H9 (cell line): ENCODE results near the gene WDR48. TPM values are rescaled to one million over a fixed set of nuclear protein-coding genes. Genes with fewer than 3 reads are reported as not detected.

ENCODE experiments used
- DNase-seq: peaks from one replicate; pipeline ENCODE4 v3.0.0-alpha.2; 2017
- H2AFZ ChIP-seq: one replicate; pipeline ENCODE4 v1.6.1; 2013; ENCODE audit warnings: mild to moderate bottlenecking, low read length, control low read depth, moderate library complexity
- H2AK5ac ChIP-seq: 2 replicates; pipeline ENCODE4 v1.6.1; 2013; ENCODE audit warnings: low read length, control low read depth, mixed read lengths; ENCODE audit not compliant: insufficient read length
- H2BK120ac ChIP-seq: one replicate; pipeline ENCODE4 v1.6.1; 2013; ENCODE audit warnings: low read depth, mild to moderate bottlenecking, low read length, control low read depth, inconsistent platforms; ENCODE audit not compliant: poor library complexity, severe bottlenecking
- H2BK12ac ChIP-seq: 2 replicates; pipeline ENCODE4 v1.6.1; 2013; ENCODE audit warnings: low read length, control low read depth, mixed read lengths, low read depth; ENCODE audit not compliant: insufficient read length
- H2BK15ac ChIP-seq: 2 replicates; pipeline ENCODE4 v1.6.1; 2013; ENCODE audit warnings: low read depth, low read length, control low read depth
- H2BK20ac ChIP-seq: one replicate; pipeline ENCODE4 v1.6.1; 2013; ENCODE audit warnings: low read depth, mild to moderate bottlenecking, low read length, control low read depth, inconsistent platforms; ENCODE audit not compliant: poor library complexity, severe bottlenecking
- H2BK5ac ChIP-seq: 2 replicates; pipeline ENCODE4 v1.6.1; 2013; ENCODE audit warnings: low read length, control low read depth, mixed read lengths; ENCODE audit not compliant: insufficient read length
- H3K14ac ChIP-seq: 2 replicates; pipeline ENCODE4 v1.6.1; 2013; ENCODE audit warnings: low read length, control low read depth; ENCODE audit not compliant: insufficient read depth
- H3K18ac ChIP-seq: 2 replicates; pipeline ENCODE4 v1.6.1; 2013; ENCODE audit warnings: low read depth, mild to moderate bottlenecking, mixed read lengths, low read length, control low read depth; ENCODE audit not compliant: insufficient read length
- H3K23ac ChIP-seq: 2 replicates; pipeline ENCODE4 v1.6.1; 2013; ENCODE audit warnings: low read length, control low read depth, mixed read lengths, low read depth; ENCODE audit not compliant: insufficient read length
- H3K23me2 ChIP-seq: 2 replicates; pipeline ENCODE4 v1.6.1; 2013; ENCODE audit warnings: low read depth, mild to moderate bottlenecking, mixed read lengths, low read length, control low read depth; ENCODE audit not compliant: insufficient read length, poor library complexity, severe bottlenecking
- H3K27ac ChIP-seq: 2 replicates; pipeline ENCODE4 v1.5.1; 2013; ENCODE audit warnings: low read length, control low read depth, mixed read lengths, low read depth; ENCODE audit not compliant: insufficient read length
- H3K27me3 ChIP-seq: 2 replicates; pipeline ENCODE4 v1.6.1; 2013; ENCODE audit warnings: low read length, control low read depth, inconsistent platforms; ENCODE audit not compliant: insufficient read depth
- H3K4ac ChIP-seq: 2 replicates; pipeline ENCODE4 v1.6.1; 2013; ENCODE audit warnings: low read depth, mild to moderate bottlenecking, control low read depth, inconsistent platforms, low read length, moderate library complexity
- H3K4me1 ChIP-seq: 2 replicates; pipeline ENCODE4 v1.6.1; 2013; ENCODE audit warnings: low read length, control low read depth, inconsistent platforms; ENCODE audit not compliant: insufficient read depth
- H3K4me2 ChIP-seq: 2 replicates; pipeline ENCODE4 v1.6.1; 2013; ENCODE audit warnings: low read length, control low read depth, mixed read lengths; ENCODE audit not compliant: insufficient read length, insufficient read depth
- H3K56ac ChIP-seq: 2 replicates; pipeline ENCODE4 v1.6.1; 2013; ENCODE audit warnings: low read depth, mild to moderate bottlenecking, mixed read lengths, low read length, control low read depth; ENCODE audit not compliant: insufficient read length
- H3K79me1 ChIP-seq: 2 replicates; pipeline ENCODE4 v1.6.1; 2013; ENCODE audit warnings: low read depth, mild to moderate bottlenecking, moderate library complexity, low read length, control low read depth, inconsistent platforms; ENCODE audit not compliant: insufficient read depth, poor library complexity, severe bottlenecking
- H3K79me2 ChIP-seq: 2 replicates; pipeline ENCODE4 v1.6.1; 2013; ENCODE audit warnings: low read length, control low read depth, inconsistent platforms; ENCODE audit not compliant: insufficient read depth
- H3K9ac ChIP-seq: 2 replicates; pipeline ENCODE4 v1.6.1; 2013; ENCODE audit warnings: low read length, control low read depth, mixed read lengths; ENCODE audit not compliant: insufficient read length; ENCODE audit errors: extremely low read depth
- H3K9me3 ChIP-seq: one replicate; pipeline ENCODE4 v1.6.1; 2013; ENCODE audit warnings: low read depth, low read length, inconsistent platforms; ENCODE audit not compliant: control insufficient read depth
- H3T11ph ChIP-seq: one replicate; pipeline ENCODE4 v1.6.1; 2013; ENCODE audit warnings: mild to moderate bottlenecking, low read length, control low read depth, inconsistent platforms
- H4K20me1 ChIP-seq: one replicate; pipeline ENCODE4 v1.6.1; 2013; ENCODE audit not compliant: control insufficient read depth, insufficient read length, insufficient read depth
- H4K5ac ChIP-seq: 2 replicates; pipeline ENCODE4 v1.6.1; 2013; ENCODE audit warnings: low read depth, mild to moderate bottlenecking, mixed read lengths, low read length, control low read depth; ENCODE audit not compliant: insufficient read length
- H4K8ac ChIP-seq: replicated peaks from 2 replicates; pipeline ENCODE4 v1.6.1; 2013; ENCODE audit warnings: low read length, control low read depth, mixed read lengths, low read depth; ENCODE audit not compliant: insufficient read length
- H4K91ac ChIP-seq: 2 replicates; pipeline ENCODE4 v1.6.1; 2013; ENCODE audit warnings: low read depth, mild to moderate bottlenecking, moderate library complexity, mixed read lengths, low read length, control low read depth; ENCODE audit not compliant: insufficient read length
- H3K27ac Mint-ChIP-seq, 3 experiments: 2 replicates in 2 of 3; 3 replicates in 1 of 3; pipeline ENCODE4 v1.8.0; 2020 to 2021; ENCODE audit warnings: mixed read lengths in 3 of 3, mild to moderate bottlenecking in 1 of 3, moderate library complexity in 1 of 3
- H3K27me3 Mint-ChIP-seq: 2 replicates; pipeline ENCODE4 v1.8.0; 2021; ENCODE audit warnings: low read depth, mild to moderate bottlenecking, moderate library complexity, mixed read lengths
- H3K36me3 Mint-ChIP-seq, 3 experiments: 2 replicates in 2 of 3; 3 replicates in 1 of 3; pipeline ENCODE4 v1.8.0; 2020 to 2021; ENCODE audit warnings: low read depth in 3 of 3, mixed read lengths in 3 of 3; ENCODE audit not compliant: insufficient read depth in 1 of 3
- H3K4me1 Mint-ChIP-seq, 2 experiments: 2 replicates each; pipeline ENCODE4 v1.8.0; 2020; ENCODE audit warnings: mixed read lengths in 2 of 2
- H3K4me3 Mint-ChIP-seq, 2 experiments: 2 replicates in 1 of 2; 3 replicates in 1 of 2; pipeline ENCODE4 v1.8.0; 2020 to 2021; ENCODE audit warnings: mild to moderate bottlenecking in 2 of 2, mixed read lengths in 2 of 2, moderate library complexity in 1 of 2
- H3K9me3 Mint-ChIP-seq, 2 experiments: 2 replicates in 1 of 2; 3 replicates in 1 of 2; pipeline ENCODE4 v1.8.0; 2020; ENCODE audit warnings: mild to moderate bottlenecking in 2 of 2, mixed read lengths in 2 of 2, moderate library complexity in 1 of 2
- CTCF ChIP-seq: fragments of 200-600 bp; sonication (generic); conservative IDR thresholded peaks from 3 replicates; pipeline ENCODE4 v1.8.0; 2021; ENCODE audit warnings: antibody characterized with exemption, mild to moderate bottlenecking
- WGBS: extraction: QIAGEN DNeasy Blood & Tissue Kit; methylation state at CpG from one replicate; pipeline ENCODE4 v1.1.7; 2013; ENCODE audit warnings: missing lambda C conversion rate, low lambda C conversion rate, mixed read lengths; ENCODE audit not compliant: insufficient read length; ENCODE audit errors: extremely low coverage; 5-methylcytosine and 5-hydroxymethylcytosine counted together
- total RNA-seq: library from RNA; stranded (reverse); gene quantifications from 2 replicates; pipeline ENCODE4 v1.2.1, GENCODE V29; 2021

Gene WDR48
- total RNA-seq, 1 experiment from 2014 or later = 52.7 TPM

DNA sequence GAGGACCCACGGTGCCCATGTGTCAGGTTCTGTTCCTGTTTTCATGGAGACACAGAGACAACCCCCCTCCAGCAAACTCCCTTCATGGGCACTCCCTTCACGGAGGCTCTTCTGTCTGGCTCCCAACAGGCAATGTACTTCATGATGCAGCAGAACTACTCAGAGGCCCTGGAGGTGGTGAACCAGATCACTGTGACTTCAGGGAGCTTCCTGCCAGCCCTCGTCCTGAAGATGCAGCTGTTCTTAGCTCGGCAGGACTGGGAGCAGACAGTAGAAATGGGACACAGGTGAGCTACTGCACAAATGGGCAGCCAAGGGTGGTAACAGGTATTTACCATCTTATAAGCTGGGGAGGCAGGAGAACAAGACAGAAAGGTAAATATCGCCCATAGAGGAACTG is 62.6 kb downstream of the WDR48 start:
- Histone ChIP-seq H4K8ac (no peak overlapping the region), H4K5ac (no peak overlapping the region), H2AFZ (no peak overlapping the region), H3K4ac (no peak overlapping the region), H3K4me1 (no peaks in the 10 kb centered on the region), H2BK120ac (no peak overlapping the region), H3K23ac (no peak overlapping the region), H3K79me1 (no peaks in the 10 kb centered on the region), H4K20me1 (no peaks in the 10 kb centered on the region), H3K14ac (no peak overlapping the region), H3K79me2 (no peaks in the 10 kb centered on the region), H4K91ac (no peak overlapping the region), H3K27ac (no peak overlapping the region), H3K9me3 (no peaks in the 10 kb centered on the region), H3K9ac (no peak overlapping the region), H3K56ac (no peak overlapping the region), H3K4me2 (no peak overlapping the region), H2BK20ac (no peak overlapping the region), H3K27me3 (no peaks in the 10 kb centered on the region), H3T11ph (no peak overlapping the region), H3K23me2 (no peaks in the 10 kb centered on the region), H2BK12ac (no peak overlapping the region), H2AK5ac (no peak overlapping the region), H2BK5ac (no peak overlapping the region), H3K18ac (no peak overlapping the region), H2BK15ac (no peak overlapping the region)
- H3K4me3 Mint-ChIP-seq = no peak overlapping the region
- H3K9me3 Mint-ChIP-seq = no peaks in the 10 kb centered on the region
- TF ChIP-seq CTCF = no peak
- DNase-seq = no peak
- no peaks in the 10 kb centered on the region for H3K36me3 Mint-ChIP-seq
- no peaks in the 10 kb centered on the region for H3K27me3 Mint-ChIP-seq
- no CpG with 5 or more reads among the region's 5 CpGs for WGBS
- no peaks in the 10 kb centered on the region for H3K4me1 Mint-ChIP-seq
- H3K27ac Mint-ChIP-seq = no peak overlapping the region
